Heart right ventricle (tissue), 16 donors: ENCODE results near the gene HRK. TPM values are rescaled to one million over a fixed set of nuclear protein-coding genes. Genes with fewer than 3 reads are reported as not detected.

Source experiments
- ATAC-seq, 8 donors: fragments of 200-7000 bp; cut with Tn5 transposase; one replicate each; pipeline ENCODE4 v1.9.1; 2020; ENCODE audit warnings: mild to moderate bottlenecking in 8 of 8, moderate library complexity in 8 of 8, moderate number of reproducible peaks in 1 of 8
- DNase-seq, 2 donors: peaks; one replicate each; pipeline ENCODE4 v3.0.0-alpha.2; 2020
- H3K27ac ChIP-seq, 10 donors: fragments of 200-600 bp; sonication (generic) in 2 of 10; one replicate each; pipeline versions ENCODE4 v1.5.0 to v1.8.0; 2020 to 2022; ENCODE audit warnings: mild to moderate bottlenecking in 3 of 10
- H3K27me3 ChIP-seq, 7 donors: fragments of 200-600 bp; one replicate each; pipeline ENCODE4 v1.8.0; 2021 to 2022; ENCODE audit warnings: mild to moderate bottlenecking in 2 of 7
- H3K36me3 ChIP-seq, 9 donors: fragments of 200-600 bp; sonication (generic) in 1 of 9; one replicate each; pipeline versions ENCODE4 v1.5.0 to v1.8.0; 2020 to 2022; ENCODE audit warnings: mild to moderate bottlenecking in 2 of 9
- H3K4me1 ChIP-seq, 9 donors: fragments of 200-600 bp; sonication (generic) in 1 of 9; one replicate each; pipeline versions ENCODE4 v1.5.0 to v1.8.0; 2020 to 2022; ENCODE audit warnings: mild to moderate bottlenecking in 4 of 9
- H3K4me3 ChIP-seq, 10 donors: fragments of 200-600 bp; sonication (generic) in 2 of 10; one replicate each; pipeline versions ENCODE4 v1.5.0 to v1.8.0; 2020 to 2022; ENCODE audit warnings: mild to moderate bottlenecking in 7 of 10, moderate library complexity in 2 of 10
- H3K9me3 ChIP-seq, 11 donors: fragments of 200-600 bp in 10 of 11; sonication (generic) in 2 of 11; one replicate each; pipeline versions ENCODE4 v1.5.0 to v1.8.0; 2013 to 2022; ENCODE audit warnings: mild to moderate bottlenecking in 2 of 11, control low read depth in 1 of 11, moderate library complexity in 1 of 11
- CTCF ChIP-seq, 9 donors: fragments of 200-600 bp; sonication (generic) in 2 of 9; IDR thresholded peaks; one replicate each; pipeline versions ENCODE4 v1.5.0 to v1.8.0; 2021 to 2022; ENCODE audit warnings: antibody characterized with exemption in 9 of 9, mild to moderate bottlenecking in 5 of 9, moderate library complexity in 1 of 9
- WGBS, 2 donors: extraction: QIAGEN DNeasy Blood & Tissue Kit; methylation state at CpG; one replicate each; pipeline ENCODE4 v1.1.7; 2013; ENCODE audit warnings: inconsistent platforms in 1 of 2; 5-methylcytosine and 5-hydroxymethylcytosine counted together
- intact Hi-C, 10 donors: fragments of 100-400 bp; cut with DNase I; formaldehyde crosslinking; loops; one replicate each; pipeline versions ENCODE4 v1.11.1 to v1.14.2; 2022
- polyA plus RNA-seq, 2 donors: library from polyadenylated mRNA; stranded (reverse); fragments of 200-250 nt; gene quantifications; one replicate each; pipeline ENCODE4 v1.2.3, GENCODE V29; 2013
- total RNA-seq, 10 donors: library from RNA; stranded (reverse); fragmentation: NEBNext Ultra II Directional in 3 of 10; extraction: Animal tissue kit (Norgen Biotek cat#: 25700) in 3 of 10; gene quantifications; one replicate each; pipeline versions ENCODE4 v1.2.1 to v1.2.4, GENCODE V29; 2021 to 2023
- donor health status: Arrhythmogenic right ventricular cardiomyopathy.
- donor health status: ischemic (EF 13 %, LVEDD 7.1; RV severe dilation, severe dysfunction).
- donor health status: healthy with polysubstance abuse.
- donor health status: DM: no; HTN: yes; CAD: no.
- donor health status: DM: no; HTN: no; CAD: no.
- donor health status: ischemic (EF 25% LVEDD 6.9; RV normal size, moderate dysfunction).
- donor health status: ischemic (EF 25% LVEDD 5.7; RV mildly dilated, moderate dysfunction).
- donor health status: healthy.
- donor health status: DM: yes; HTN: yes; CAD: no.
- donor health status: Ischemic cardiomyopathy.
- donor health status: ischemic (EF 35%, LVEDD 5.7; RV mildly dilated, moderate dysfunction).
- donor health status: nonischemic (EF 11% LVEDD 7.7; RV severe dilation, severe dysfunction).
- donor health status: DM: yes; HTN: yes; CAD: no.
- donor health status: PGD.
- donor health status: ischemic (EF 29% LVEDD 5.4; RV normal size, mild dysfunction).
- donor health status: nonischemic (EF 23%, LVEDD 6.1; RV moderate dilation, normal function).

Gene HRK
- total and polyA plus RNA-seq, 12 donors: 0.03 to 2.9 (median 0.40) TPM; not detected in 2

- Histone ChIP-seq H3K36me3 (no peaks in the 10 kb centered on the region), H3K27me3 (no peaks in the 10 kb centered on the region), H3K4me1 (peaks cover 0 to 46% (median 8%) of the 10 kb centered on the region in 9 donors), H3K27ac (no peak overlapping the region), H3K4me3 (no peak overlapping the region), H3K9me3 (no peaks in the 10 kb centered on the region)
- WGBS, 2 donors: 89 to 90% methylated on average over 3 of the region's 3 CpGs
- no peak for TF ChIP-seq CTCF (IDR thresholded peaks at IDR 0.05)
- intact Hi-C loops: no loop called here
- no peak for ATAC-seq
- no peak for DNase-seq
Observed at GRCh38 chr12:116920939-116921338, 39.7 kb upstream of the HRK start.

GRCh38 chr12:116919706-116920485, 38.7 kb upstream of the HRK start:
- peaks cover 0 to 38% (median 5%) of the 10 kb centered on the region in 9 donors for H3K4me1 ChIP-seq
- no peak overlapping the region for H3K27ac ChIP-seq
- TF ChIP-seq CTCF (IDR thresholded peaks at IDR 0.05): no peak
- no peaks in the 10 kb centered on the region for H3K36me3 ChIP-seq
- ATAC-seq (no peak), DNase-seq (no peak)
- no peaks in the 10 kb centered on the region for H3K9me3 ChIP-seq
- WGBS, 2 donors: 82 to 85% methylated on average over 6 of the region's 6 CpGs
- H3K27me3 ChIP-seq: no peaks in the 10 kb centered on the region
- intact Hi-C loops: loop anchor here in 1 of 10 donors (10.0 kb wide), 1 partner anchor 185 kb away; the partner anchor contains the start of genes RNFT2 and SPRING1
- no peak overlapping the region for H3K4me3 ChIP-seq

- Histone ChIP-seq H3K4me1 (peaks cover 0 to 32% (median 5%) of the 10 kb centered on the region in 9 donors), H3K9me3 (no peaks in the 10 kb centered on the region), H3K27me3 (no peaks in the 10 kb centered on the region), H3K4me3 (no peak overlapping the region), H3K27ac (no peak overlapping the region), H3K36me3 (no peaks in the 10 kb centered on the region)
- TF ChIP-seq CTCF (IDR thresholded peaks at IDR 0.05): no peak
- ATAC-seq: no peak
- 35 to 45% methylated on average over 4 of the region's 4 CpGs for WGBS, 2 donors
- intact Hi-C loops: loop anchor here in 1 of 10 donors (10.0 kb wide), 1 partner anchor 184 kb away; the partner anchor contains the start of genes RNFT2 and SPRING1
- no peak for DNase-seq
Observed at GRCh38 chr12:116919247-116919661, 38.0 kb upstream of the HRK start.

GRCh38 chr12:116918464-116918863, 37.2 kb upstream of the HRK start:
- 92 to 94% methylated on average over 2 of the region's 2 CpGs for WGBS, 2 donors
- TF ChIP-seq CTCF (IDR thresholded peaks at IDR 0.05): no peak

More at GRCh38 chr12:116918464-116918863, 37.2 kb upstream of the HRK start:
- Histone ChIP-seq H3K4me3 (no peak overlapping the region), H3K27ac (no peak overlapping the region), H3K27me3 (no peaks in the 10 kb centered on the region), H3K4me1 (peaks cover 0 to 28% (median 5%) of the 10 kb centered on the region in 9 donors), H3K36me3 (peaks cover 0 to 3% (median 0%) of the 10 kb centered on the region in 9 donors), H3K9me3 (no peaks in the 10 kb centered on the region)
- DNase-seq: no peak
- no peak for ATAC-seq
- intact Hi-C loops: loop anchor here in 1 of 10 donors (10.0 kb wide), 1 partner anchor 184 kb away; the partner anchor contains the start of genes RNFT2 and SPRING1
